Uterus (tissue), 4 donors: ENCODE data around the gene DLX4. TPM values are rescaled to one million over a fixed set of nuclear protein-coding genes. Genes with fewer than 3 reads are reported as not detected.

ENCODE experiments used
- DNase-seq, 2 donors: peaks; one replicate each; pipeline ENCODE4 v3.0.0-alpha.2; 2019 to 2020
- H3K27ac ChIP-seq, 2 donors: fragments of 200-600 bp; sonication (generic); 1 replicate in 1 of 2; 2 replicates in 1 of 2; pipeline ENCODE4 v1.5.1; 2016 to 2018
- H3K27me3 ChIP-seq, 2 donors: fragments of 200-600 bp; sonication (generic); one replicate each; pipeline ENCODE4 v1.5.1; 2018 to 2019; ENCODE audit warnings: control low read depth in 1 of 2
- H3K36me3 ChIP-seq, 2 donors: fragments of 200-600 bp; sonication (generic); one replicate each; pipeline ENCODE4 v1.5.1; 2019; ENCODE audit warnings: control low read depth in 1 of 2
- H3K4me1 ChIP-seq, 2 donors: fragments of 200-600 bp; sonication (generic); one replicate each; pipeline ENCODE4 v1.5.1; 2018 to 2019; ENCODE audit warnings: control low read depth in 1 of 2
- H3K4me3 ChIP-seq, 2 donors: fragments of 200-600 bp; sonication (generic); 1 replicate in 1 of 2; 2 replicates in 1 of 2; pipeline ENCODE4 v1.5.1; 2018 to 2019; ENCODE audit warnings: mild to moderate bottlenecking in 1 of 2
- H3K9me3 ChIP-seq, 2 donors: fragments of 200-600 bp; sonication (generic); one replicate each; pipeline ENCODE4 v1.5.1; 2019; ENCODE audit warnings: control low read depth in 1 of 2
- CTCF ChIP-seq, 4 experiments: fragments of 200-600 bp in 2 of 4; fragments of 450-650 bp in 2 of 4; sonication (generic) in 2 of 4; IDR thresholded peaks; one replicate each; pipeline ENCODE4 v1.5.1; 2016 to 2019; ENCODE audit warnings: antibody characterized with exemption in 4 of 4, mild to moderate bottlenecking in 2 of 4, moderate library complexity in 1 of 4
- POLR2A ChIP-seq, 2 donors: fragments of 450-650 bp; IDR thresholded peaks; one replicate each; pipeline ENCODE4 v1.6.1; 2016; ENCODE audit warnings: antibody characterized with exemption in 2 of 2, mild to moderate bottlenecking in 1 of 2, moderate library complexity in 1 of 2
- intact Hi-C: fragments of 100-400 bp; cut with DNase I; formaldehyde crosslinking; loops from one replicate; pipeline ENCODE4 v1.15.1; 2023; ENCODE audit warnings: low total_unique reads
- total RNA-seq, 4 donors: library from RNA; depleted of rRNA in 3 of 4; stranded (reverse); fragments of >200 nt in 3 of 4; gene quantifications; one replicate each; pipeline versions ENCODE4 v1.1.0 to v1.2.4, GENCODE V29; 2014 to 2023
- donor health status: DM: yes; HTN: yes; CAD: no.

The DLX4 gene
- total RNA-seq, 4 donors from 2014 or later = not detected

GRCh38 chr17:49939318-49939717 lies 29.7 kb upstream of the DLX4 start:
- intact Hi-C loops = no loop called here
- H3K27me3 ChIP-seq = no peaks in the 10 kb centered on the region
- no peak overlapping the region for H3K4me3 ChIP-seq
- no peak overlapping the region for H3K27ac ChIP-seq
- DNase-seq = no peak
- H3K4me1 ChIP-seq = no peaks in the 10 kb centered on the region
- H3K9me3 ChIP-seq = no peaks in the 10 kb centered on the region
- no peaks in the 10 kb centered on the region for H3K36me3 ChIP-seq
- TF ChIP-seq POLR2A (IDR thresholded peaks at IDR 0.05) (no peak), CTCF (IDR thresholded peaks at IDR 0.05) (no peak)

GRCh38 chr17:49941427-49941826 lies 27.6 kb upstream of the DLX4 start:
- H3K9me3 ChIP-seq = no peaks in the 10 kb centered on the region
- H3K4me3 ChIP-seq = no peak overlapping the region
- intact Hi-C loops = no loop called here
- H3K4me1 ChIP-seq = no peaks in the 10 kb centered on the region
- no peaks in the 10 kb centered on the region for H3K36me3 ChIP-seq
- H3K27ac ChIP-seq = no peak overlapping the region
- no peak for DNase-seq
- no peak for TF ChIP-seq POLR2A (IDR thresholded peaks at IDR 0.05)
- TF ChIP-seq CTCF (IDR thresholded peaks at IDR 0.05) = no peak
- no peaks in the 10 kb centered on the region for H3K27me3 ChIP-seq

GRCh38 chr17:49942947-49943346 lies 26.0 kb upstream of the DLX4 start:
- Histone ChIP-seq H3K36me3 (no peaks in the 10 kb centered on the region), H3K27ac (no peak overlapping the region), H3K4me1 (no peaks in the 10 kb centered on the region), H3K9me3 (no peaks in the 10 kb centered on the region), H3K27me3 (no peaks in the 10 kb centered on the region), H3K4me3 (no peak overlapping the region)
- intact Hi-C loops = no loop called here
- TF ChIP-seq CTCF (IDR thresholded peaks at IDR 0.05) (no peak), POLR2A (IDR thresholded peaks at IDR 0.05) (no peak)
- no peak for DNase-seq

- no peaks in the 10 kb centered on the region for H3K27me3 ChIP-seq
- H3K9me3 ChIP-seq = no peaks in the 10 kb centered on the region
- intact Hi-C loops = no loop called here
- TF ChIP-seq POLR2A (IDR thresholded peaks at IDR 0.05) (no peak), CTCF (IDR thresholded peaks at IDR 0.05) (no peak)
- H3K36me3 ChIP-seq = no peaks in the 10 kb centered on the region
- H3K4me1 ChIP-seq = no peaks in the 10 kb centered on the region
- H3K27ac ChIP-seq = no peak overlapping the region
- no peak overlapping the region for H3K4me3 ChIP-seq
- DNase-seq = no peak
Measured at GRCh38 chr17:49944273-49944870, 24.6 kb upstream of the DLX4 start.

GRCh38 chr17:49946208-49946607 lies 22.8 kb upstream of the DLX4 start:
- Histone ChIP-seq H3K27me3 (no peaks in the 10 kb centered on the region), H3K4me3 (no peak overlapping the region), H3K4me1 (no peaks in the 10 kb centered on the region), H3K36me3 (no peaks in the 10 kb centered on the region), H3K9me3 (no peaks in the 10 kb centered on the region), H3K27ac (no peak overlapping the region)
- intact Hi-C loops = no loop called here
- DNase-seq = no peak
- no peak for TF ChIP-seq POLR2A (IDR thresholded peaks at IDR 0.05)
- no peak for TF ChIP-seq CTCF (IDR thresholded peaks at IDR 0.05)
